ENCODE data around the gene DPP3.
"Not testable (repeated sequence)": the region's sequence is repeated elsewhere in the genome, so short reads cannot be mapped to it uniquely, and the experiment has no call there.

Gene DPP3

DNA sequence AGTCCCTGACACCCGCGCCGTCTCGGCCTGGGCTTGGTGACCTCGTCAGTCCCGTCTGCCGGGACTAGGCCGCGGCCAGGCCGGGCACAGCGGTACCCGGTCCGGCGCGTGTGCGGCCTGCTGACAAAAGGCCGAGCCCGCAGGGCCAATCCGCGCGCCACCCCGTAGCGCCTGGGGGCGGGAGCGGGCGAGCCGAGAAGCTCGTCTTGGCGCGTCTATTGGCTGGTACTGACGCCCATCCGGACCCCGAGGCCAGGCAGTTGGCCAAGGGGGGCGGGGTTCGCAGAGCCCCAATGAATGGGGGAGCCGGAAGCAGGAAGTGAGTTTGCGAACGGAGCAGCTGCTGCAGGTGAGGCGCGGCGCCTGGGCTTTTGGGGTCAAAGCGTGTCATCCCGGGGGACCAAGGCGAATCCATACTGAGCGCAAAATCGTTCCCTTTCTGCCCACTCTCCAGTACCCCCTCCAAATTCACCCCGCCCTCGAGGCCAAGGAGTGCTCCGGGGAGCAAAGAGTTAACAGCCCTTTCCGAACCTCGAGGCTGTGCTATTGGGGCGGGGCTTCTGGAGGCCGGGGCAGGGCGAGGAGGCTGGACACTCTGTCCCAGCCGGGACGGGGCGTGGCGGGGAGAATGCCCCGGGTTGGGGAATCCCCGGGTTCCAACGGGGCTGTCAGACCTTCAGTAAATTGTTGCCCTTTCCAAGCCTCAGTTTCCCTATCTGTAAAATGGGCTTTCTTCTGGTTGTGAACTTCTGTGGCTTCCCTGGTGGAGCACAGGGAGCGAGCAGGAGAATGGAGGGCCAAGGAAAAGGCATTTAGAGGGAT, at the start of gene DPP3:
Gene DPP3, plus strand, starts transcription at position 318 of the 822 bp plus-strand sequence. CDS start 1,767 bp downstream, outside the sequence.
- DNase-seq = peak; percentile 98

DNA sequence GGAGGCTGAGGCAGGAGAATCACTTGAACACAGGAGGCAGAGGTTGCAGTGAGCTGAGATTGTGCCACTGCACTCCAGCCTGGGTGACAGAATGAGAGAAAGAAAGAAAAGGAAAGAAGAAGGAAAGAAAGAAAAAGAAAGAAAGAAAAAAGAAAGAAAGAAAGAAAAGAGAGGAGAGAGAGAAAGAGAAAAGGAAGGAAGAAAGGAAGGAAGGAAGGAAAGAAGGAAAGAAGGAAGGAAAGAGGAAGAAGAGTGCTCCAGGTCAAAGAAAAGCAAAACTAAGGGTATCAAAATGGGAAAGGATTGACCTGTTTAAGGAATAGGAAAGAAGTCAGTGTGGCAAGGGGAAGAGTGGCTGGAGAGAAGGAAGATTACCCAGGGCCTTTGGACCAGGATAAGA, 48.9 kb upstream of the DPP3 start:
- not testable (repeated sequence) for DNase-seq

DNA sequence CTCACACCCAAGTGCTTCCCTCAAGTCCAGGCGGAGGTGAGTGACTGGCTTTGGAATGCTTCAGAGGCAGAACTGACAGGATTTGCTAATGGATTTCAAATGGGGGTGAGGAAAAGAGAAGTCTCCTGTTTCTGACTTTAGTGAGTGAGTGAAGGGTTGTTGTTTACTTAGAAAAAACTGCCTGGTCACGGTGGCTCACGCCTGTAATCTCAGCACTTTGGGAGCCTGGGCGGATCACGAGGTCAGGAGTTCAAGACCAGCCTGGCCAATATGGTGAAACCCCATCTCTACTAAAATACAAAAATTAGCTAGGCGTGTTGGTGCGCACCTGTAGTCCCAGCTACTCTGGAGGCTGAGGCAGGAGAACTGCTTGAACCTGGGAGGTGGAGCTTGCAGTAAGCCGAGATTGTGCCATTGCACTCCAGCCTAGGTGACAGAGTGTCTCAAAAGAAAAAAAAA, 48.3 kb upstream of the DPP3 start:
- DNase-seq = not testable (repeated sequence)

DNA sequence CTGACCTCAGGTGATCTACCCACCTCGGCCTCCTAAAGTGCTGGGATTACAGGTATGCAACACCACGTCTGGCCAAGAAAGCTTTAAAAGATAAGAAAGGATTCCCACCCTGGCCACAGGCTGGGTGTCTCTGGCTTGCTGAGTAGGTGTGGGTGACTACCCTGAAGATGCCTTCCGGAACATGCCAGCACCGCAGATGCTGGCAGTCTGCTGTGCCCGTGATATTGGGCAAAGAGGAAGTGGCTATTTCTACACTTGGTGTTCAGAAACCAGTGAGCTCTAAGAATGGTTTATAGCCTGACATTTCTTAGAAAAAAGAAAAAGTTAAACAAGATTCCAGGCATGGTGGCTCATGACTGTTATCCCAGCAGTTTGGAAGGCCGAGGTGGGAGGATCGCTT, 47.6 kb upstream of the DPP3 start:
- DNase-seq = no peak

DNA sequence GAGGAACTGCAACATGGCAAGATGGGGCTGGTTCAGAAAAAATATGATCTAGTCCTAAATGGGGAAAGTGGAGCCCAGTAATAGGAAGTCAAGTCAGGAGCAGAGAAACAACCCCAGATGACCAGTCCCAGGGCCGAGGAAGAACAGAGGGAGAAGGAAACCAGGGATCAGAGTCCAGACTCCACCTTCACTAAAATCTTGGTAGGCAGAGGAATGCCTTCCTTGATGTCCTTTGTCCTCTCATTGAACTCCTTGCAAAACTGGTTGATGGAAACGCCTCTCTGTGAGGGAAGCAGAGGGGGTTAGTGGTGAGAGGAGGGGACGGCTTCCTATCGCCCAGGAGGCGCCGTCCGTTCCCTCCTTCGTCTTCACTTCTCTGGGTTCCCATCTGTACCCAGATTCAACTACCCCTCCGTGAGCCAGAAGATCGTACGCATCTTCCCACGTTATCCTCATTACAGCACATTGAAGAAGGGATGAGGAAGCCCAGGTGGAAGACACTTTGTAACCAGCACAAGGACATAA, 42.2 kb upstream of the DPP3 start:
- no peak for DNase-seq

DNA sequence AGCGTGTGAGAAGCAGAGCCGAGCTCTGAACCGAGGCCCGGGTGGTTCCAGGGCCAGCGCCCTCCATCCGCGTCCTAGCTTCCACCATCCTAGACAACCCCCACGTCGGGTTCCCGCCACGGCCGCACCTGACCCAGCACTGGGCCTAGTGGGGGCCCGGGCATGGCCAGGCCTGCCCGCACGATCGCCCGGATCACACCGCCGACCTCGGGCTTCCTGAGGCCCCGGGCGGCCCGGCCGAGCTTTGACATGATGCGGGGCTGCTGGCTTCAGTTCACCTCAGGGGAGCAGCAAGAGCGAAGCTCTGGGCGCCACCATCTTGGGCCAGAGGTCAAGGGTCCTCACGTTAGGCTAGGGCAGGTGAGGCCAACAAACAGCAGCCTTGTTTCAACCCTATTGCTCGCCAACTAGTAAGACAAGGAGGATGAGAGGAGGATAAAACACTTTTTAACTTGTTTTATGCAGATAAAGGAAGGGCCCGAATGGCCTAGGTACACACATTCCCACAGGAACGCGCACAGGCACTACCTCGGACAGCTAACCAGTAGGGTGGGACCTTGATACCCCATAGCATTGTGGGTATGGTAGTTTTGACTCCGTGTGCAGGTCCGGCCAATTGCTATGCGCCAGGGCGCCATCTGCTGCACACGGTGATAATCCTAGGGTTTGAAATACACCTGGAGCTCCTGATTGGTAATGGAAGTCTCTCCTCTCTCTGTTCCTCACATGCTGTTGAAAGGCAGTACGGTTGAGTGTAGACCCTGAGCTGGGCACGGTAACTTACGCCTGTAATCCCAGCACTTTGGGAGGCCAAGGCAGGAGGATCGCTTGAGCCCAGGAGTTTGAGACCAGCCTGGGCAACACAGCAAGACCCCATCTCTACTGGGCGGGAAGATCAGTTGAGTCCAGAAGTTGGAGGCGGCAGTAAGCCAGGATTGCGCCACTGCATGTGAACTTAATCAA, 41.4 kb upstream of the DPP3 start, which contains the start of gene MRPL11:
Gene MRPL11, minus strand, starts transcription at position 345 of the 963 bp plus-strand sequence. Its CDS starts 94 bp downstream, at position 251.
- DNase-seq = peak; percentile 82

DNA sequence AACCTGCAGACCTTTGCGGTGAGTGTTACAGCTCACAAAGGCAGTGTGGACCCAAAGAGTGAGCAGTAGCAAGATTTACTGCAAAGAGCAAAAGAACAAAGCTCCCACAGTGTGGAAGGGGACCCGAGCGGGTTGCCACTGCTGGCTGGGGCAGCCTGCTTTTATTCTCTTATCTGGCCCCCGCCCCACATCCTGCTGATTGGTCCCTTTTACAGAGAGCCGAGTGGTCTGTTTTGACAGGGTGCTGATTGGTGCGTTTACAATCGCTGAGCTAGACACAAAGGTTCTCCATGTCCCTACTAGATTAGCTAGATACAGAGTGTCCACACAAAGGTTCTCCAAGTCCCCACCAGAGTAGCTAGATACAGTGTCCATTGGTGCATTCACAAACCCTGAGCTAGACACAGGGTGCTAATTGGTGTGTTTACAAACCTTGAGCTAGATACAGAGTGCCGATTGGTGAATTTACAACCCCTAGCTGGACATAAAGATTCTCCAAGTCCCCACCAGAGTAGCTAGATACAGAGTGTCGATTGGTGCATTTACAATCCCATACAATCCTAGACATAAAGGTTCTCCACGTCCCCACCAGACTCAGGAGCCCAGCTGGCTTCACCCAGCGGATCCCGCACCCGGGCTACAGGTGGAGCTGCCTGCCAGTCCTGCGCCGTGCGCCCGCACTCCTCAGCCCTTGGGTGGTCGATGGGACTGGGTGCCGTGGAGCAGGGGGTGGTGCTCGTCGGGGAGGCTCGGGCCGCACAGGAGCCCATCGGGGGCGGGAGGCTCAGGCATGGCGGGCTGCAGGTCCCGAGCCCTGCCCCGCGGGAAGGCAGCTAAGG, 39.9 kb upstream of the DPP3 start:
- DNase-seq = not testable (repeated sequence)

GRCh38 chr11:66440940-66441282, 39.3 kb upstream of the DPP3 start:
- DNase-seq = not testable (repeated sequence)

DNA sequence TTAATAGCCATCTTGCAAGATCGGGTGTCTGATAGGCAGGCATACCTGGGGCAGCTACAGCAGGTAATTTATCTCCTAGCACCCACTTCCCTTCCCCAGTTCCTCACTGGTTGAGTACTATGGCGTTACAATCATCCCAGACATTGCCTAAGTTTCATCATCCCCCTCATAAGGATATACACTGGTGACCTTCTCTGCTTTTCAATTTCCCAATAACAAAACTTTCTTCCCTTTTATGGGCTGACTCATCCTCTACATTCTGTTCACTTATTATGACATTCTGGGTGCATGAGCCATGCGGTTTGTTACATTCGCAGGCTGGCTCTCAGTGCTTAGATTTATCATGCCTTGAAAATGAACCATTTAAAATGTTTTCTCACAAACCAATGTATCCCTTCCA, 36.6 kb upstream of the DPP3 start:
- peak; percentile 39 for DNase-seq

GRCh38 chr11:66447012-66447411, 33.2 kb upstream of the DPP3 start:
- no peak for DNase-seq

DNA sequence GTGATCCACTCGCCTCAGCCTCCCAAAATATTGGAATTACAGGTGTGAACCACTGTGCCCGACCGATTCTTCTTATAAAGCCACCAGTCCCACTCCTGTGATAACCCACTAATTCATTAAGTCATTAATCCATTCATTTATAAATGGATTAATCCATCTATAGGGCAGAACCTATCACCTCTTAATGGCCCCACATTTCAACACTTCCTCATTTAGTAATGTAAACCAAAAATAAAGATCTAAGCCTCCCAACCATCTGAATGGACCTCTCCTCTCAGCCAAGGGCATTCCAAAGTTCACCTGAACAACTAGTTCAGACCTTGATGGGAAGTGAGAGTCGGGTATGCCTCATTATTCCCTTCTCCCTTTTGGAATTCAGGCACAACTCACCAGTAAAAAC, 31.7 kb upstream of the DPP3 start:
- no peak for DNase-seq

GRCh38 chr11:66450560-66450959, 29.7 kb upstream of the DPP3 start:
- no peak for DNase-seq

GRCh38 chr11:66451663-66452062, 28.6 kb upstream of the DPP3 start:
- no peak for DNase-seq

DNA sequence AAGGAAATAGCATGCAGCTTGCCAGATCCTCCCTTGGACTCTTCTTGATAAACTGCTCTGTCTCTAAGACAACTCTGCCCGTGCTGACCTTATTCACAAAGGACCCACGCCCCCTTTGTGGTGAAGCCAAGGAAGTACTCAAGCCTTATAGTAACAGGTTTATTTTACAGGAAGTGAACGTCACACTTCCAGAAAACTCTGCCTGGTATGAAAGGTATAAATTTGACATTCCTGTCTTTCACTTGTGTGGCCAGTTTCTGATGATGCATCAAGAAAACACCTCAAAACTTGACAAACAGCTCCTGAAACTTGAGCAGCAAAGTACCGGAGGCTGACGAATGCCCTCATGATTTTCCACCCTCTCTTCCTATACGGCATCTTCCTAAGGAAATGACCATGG, 26.0 kb upstream of the DPP3 start:
- no peak for DNase-seq

GRCh38 chr11:66454828-66455227, 25.4 kb upstream of the DPP3 start:
- no peak for DNase-seq

DNA sequence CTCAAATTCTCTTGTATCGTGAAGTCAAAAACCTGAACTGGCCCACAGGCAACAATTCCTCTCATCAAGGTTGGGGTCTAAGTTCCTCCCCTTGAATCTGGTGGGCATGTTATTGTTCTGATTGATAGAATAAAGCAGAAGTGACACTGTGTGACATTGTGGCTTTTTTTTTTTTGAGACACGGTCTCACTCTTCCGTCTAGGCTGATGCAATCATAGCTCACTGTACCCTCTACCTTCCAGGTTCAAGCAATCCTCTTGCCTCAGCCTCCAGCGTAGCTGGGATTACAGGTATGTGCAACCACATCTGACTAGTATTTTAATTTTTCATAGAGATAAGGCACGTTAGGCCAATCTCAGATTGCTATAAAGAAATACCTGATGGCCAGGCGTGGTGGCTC, 22.4 kb upstream of the DPP3 start:
- no peak for DNase-seq

GRCh38 chr11:66459138-66459778, 21.0 kb upstream of the DPP3 start:
- no peak for DNase-seq

DNA sequence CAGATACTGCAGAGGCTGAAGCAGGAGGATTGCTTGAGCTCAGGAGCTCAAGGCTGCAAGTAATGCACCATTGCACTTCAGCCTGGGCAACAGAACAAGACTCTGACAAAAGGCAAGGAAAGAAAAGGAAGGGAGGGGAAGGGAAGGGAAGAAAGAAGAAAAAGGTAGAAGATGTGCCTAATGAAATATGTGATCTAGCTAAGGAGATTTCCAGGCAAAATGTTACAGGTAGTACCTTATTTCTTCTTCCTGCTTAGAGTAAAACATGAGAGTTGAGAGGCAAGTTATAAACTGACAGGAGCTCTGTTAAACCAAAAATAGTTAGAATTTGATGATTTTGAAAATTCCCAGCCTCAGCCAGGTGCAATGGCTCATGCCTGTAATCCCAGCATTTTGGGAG, 18.2 kb upstream of the DPP3 start:
- no peak for DNase-seq

- DNase-seq = no peak
Measured at GRCh38 chr11:66462911-66463310, 17.3 kb upstream of the DPP3 start.

DNA sequence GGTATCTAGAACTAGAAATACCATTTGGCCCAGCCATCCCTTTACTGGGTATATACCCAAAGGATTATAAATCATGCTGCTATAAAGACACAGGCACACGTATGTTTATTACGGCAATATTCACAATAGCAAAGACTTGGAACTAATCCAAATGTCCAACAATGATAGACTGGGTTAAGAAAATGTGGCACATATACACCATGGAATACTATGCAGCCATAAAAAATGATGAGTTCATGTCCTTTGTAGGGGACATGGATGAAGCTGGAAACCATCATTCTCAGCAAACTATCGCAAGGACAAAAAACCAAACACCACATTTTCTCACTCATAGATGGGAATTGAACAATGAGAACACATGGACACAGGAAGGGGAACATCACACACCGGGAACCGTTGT, 16.1 kb upstream of the DPP3 start:
- not testable (repeated sequence) for DNase-seq

DNA sequence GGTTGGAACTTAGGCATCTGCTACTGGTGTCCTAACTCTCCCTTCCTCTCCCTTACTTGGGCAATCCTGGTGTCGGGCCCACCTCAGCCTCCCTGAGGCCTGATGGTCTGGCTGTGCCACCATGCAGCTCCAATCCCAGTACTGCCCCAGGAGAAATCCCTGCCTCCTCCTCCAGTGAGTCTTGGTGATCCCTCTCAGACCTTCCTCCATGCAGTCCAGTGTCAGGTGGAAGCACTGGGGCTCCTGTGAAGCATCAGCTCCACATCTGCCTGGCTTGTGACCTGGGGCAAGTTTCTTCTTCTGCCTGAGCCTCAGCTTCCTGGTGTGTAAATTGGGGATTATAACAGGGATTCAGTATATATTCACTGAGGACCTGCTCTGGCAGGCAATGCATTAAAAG, 15.3 kb upstream of the DPP3 start:
- no peak for DNase-seq
